Measurements from ENCODE around the gene MED26. TPM values are rescaled to one million over a fixed set of nuclear protein-coding genes. Genes with fewer than 3 reads are reported as not detected.
A peak's percentile ranks its signal among the peaks of the same experiment; 100 is the strongest.

Gene MED26
- total RNA-seq, 1 experiment from 2014 or later, result 11.4 TPM

DNA sequence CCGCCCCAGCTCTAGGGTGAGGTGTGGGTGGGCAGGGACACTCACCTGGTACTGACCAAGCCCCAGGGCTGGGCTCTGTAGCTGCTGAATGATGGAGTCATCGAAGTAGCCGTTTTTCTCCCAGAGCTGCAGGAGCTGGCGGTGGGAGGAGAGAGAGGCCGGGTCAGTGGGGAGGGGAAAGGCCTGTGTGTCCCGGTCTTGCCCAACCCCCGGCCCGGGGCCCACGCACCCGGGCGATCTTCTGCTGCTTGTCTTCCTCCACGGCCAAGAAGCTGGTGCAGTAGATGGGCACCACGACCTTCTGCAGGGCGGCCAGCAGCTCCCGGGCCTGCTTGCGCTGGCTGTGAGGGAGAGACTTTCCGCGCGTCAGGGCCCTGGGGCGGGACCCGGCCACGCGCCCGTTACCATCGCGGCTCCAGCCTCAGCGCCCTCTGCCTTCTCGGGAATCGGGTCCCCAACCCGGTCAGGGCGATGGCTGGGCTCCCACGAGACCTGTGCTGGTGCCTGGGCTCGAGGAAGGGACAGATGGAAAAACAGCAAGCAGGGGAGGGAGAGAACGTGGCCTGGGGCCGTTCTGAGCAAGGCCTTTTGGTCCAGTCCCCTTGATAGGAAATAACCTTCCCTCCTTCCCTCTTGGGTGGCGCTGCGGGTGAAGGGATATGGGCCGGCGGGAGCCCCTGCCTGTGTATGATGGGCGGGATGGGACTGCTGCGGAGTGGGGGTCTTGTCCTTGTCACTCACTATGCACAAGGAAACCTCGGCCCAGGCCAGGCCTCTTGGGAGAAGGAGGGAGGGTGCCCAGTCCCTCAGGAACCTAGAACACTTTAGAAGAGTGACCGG, 97.2 kb downstream of the MED26 start:
- H2AK5ac ChIP-seq (ENCODE audit: insufficient read length, low read length), result no peak overlapping the region
- no peaks in the 10 kb centered on the region for H3K9me3 Mint-ChIP-seq
- H2BK5ac ChIP-seq (ENCODE audit: insufficient read length, low read length), result no peak overlapping the region
- no peak overlapping the region for H2AFZ ChIP-seq (ENCODE audit: low read length)
- no peak overlapping the region for H3K27ac ChIP-seq (ENCODE audit: insufficient read length, low read depth, low read length)
- H3K4me1 ChIP-seq (ENCODE audit: insufficient read depth, low read length), result no peaks in the 10 kb centered on the region
- no peak overlapping the region for H4K8ac ChIP-seq (replicated peaks; ENCODE audit: insufficient read length, low read depth, low read length)
- WGBS (ENCODE audit: extremely low coverage, insufficient read length, low lambda C conversion rate), result no CpG with 5 or more reads among the region's 43 CpGs
- DNase-seq, result no peak
- H3K9ac ChIP-seq (ENCODE audit: extremely low read depth, insufficient read length, low read length), result no peak overlapping the region
- no peaks in the 10 kb centered on the region for H3K27me3 Mint-ChIP-seq (ENCODE audit: low read depth)
- H3K27me3 ChIP-seq (ENCODE audit: insufficient read depth, low read length), result no peaks in the 10 kb centered on the region
- no peaks in the 10 kb centered on the region for H3K23me2 ChIP-seq (ENCODE audit: insufficient read length, low read depth, low read length, poor library complexity, severe bottlenecking)
- H2BK15ac ChIP-seq (ENCODE audit: low read depth, low read length), result no peak overlapping the region
- H4K91ac ChIP-seq (ENCODE audit: insufficient read length, low read depth, low read length), result no peak overlapping the region
- no peak overlapping the region; a peak in 1 of 5 replicates for H3K4me3 Mint-ChIP-seq
- TF ChIP-seq CTCF (conservative IDR thresholded peaks at IDR 0.05), result no peak
- no peak overlapping the region for H2BK12ac ChIP-seq (ENCODE audit: insufficient read length, low read depth, low read length)
- H3K9me3 ChIP-seq (ENCODE audit: control insufficient read depth, low read depth, low read length), result no peaks in the 10 kb centered on the region
- no peak overlapping the region for H2BK120ac ChIP-seq (ENCODE audit: low read depth, low read length, poor library complexity, severe bottlenecking)
- peaks cover 2% of the 10 kb centered on the region for H3K79me1 ChIP-seq (ENCODE audit: insufficient read depth, low read depth, low read length, poor library complexity, severe bottlenecking)
- H4K20me1 ChIP-seq (ENCODE audit: control insufficient read depth, insufficient read depth, insufficient read length), result no peaks in the 10 kb centered on the region
- H3K4me2 ChIP-seq (ENCODE audit: insufficient read depth, insufficient read length, low read length), result no peak overlapping the region
- H4K5ac ChIP-seq (ENCODE audit: insufficient read length, low read depth, low read length), result no peak overlapping the region
- no peaks in the 10 kb centered on the region for H3K79me2 ChIP-seq (ENCODE audit: insufficient read depth, low read length)
- H3K14ac ChIP-seq (ENCODE audit: insufficient read depth, low read length), result no peak overlapping the region
- H3K27ac Mint-ChIP-seq, result peak overlapping the region in 1 of 3 experiments; percentile 44; a peak in 1 of 7 replicates
- H3K4ac ChIP-seq (ENCODE audit: low read depth, low read length), result no peak overlapping the region
- peaks cover 57 to 94% (median 86%) of the 10 kb centered on the region in 3 experiments for H3K36me3 Mint-ChIP-seq (ENCODE audit: insufficient read depth in 1 of 3, low read depth in 3 of 3)
- H2BK20ac ChIP-seq (ENCODE audit: low read depth, low read length, poor library complexity, severe bottlenecking), result no peak overlapping the region
- H3T11ph ChIP-seq (ENCODE audit: low read length), result no peak overlapping the region
- H3K23ac ChIP-seq (ENCODE audit: insufficient read length, low read depth, low read length), result no peak overlapping the region
- no peak overlapping the region for H3K18ac ChIP-seq (ENCODE audit: insufficient read length, low read depth, low read length)
- H3K56ac ChIP-seq (ENCODE audit: insufficient read length, low read depth, low read length), result no peak overlapping the region
- H3K4me1 Mint-ChIP-seq, result no peaks in the 10 kb centered on the region
